Immature natural killer cell (primary cell): Measurements from ENCODE around the gene MBD6. TPM values are rescaled to one million over a fixed set of nuclear protein-coding genes. Genes with fewer than 3 reads are reported as not detected.

ENCODE experiments used
- DNase-seq, 3 donors: peaks; one replicate each; pipeline ENCODE4 v3.0.0; 2022; ENCODE audit warnings: mixed read lengths in 1 of 3
- H3K27ac Mint-ChIP-seq, 6 donors: one replicate each; pipeline ENCODE4 v1.8.0; 2020; ENCODE audit warnings: mixed read lengths in 6 of 6, mild to moderate bottlenecking in 5 of 6, inconsistent platforms in 4 of 6, moderate library complexity in 3 of 6
- H3K27me3 Mint-ChIP-seq, 3 donors: one replicate each; pipeline ENCODE4 v1.8.0; 2020 to 2021; ENCODE audit warnings: low read depth in 3 of 3, mild to moderate bottlenecking in 3 of 3, mixed read lengths in 3 of 3, moderate library complexity in 3 of 3, inconsistent platforms in 1 of 3
- H3K36me3 Mint-ChIP-seq, 3 donors: one replicate each; pipeline ENCODE4 v1.8.0; 2020; ENCODE audit warnings: mixed read lengths in 3 of 3, inconsistent platforms in 2 of 3, mild to moderate bottlenecking in 2 of 3
- H3K4me1 Mint-ChIP-seq, 2 donors: one replicate each; pipeline ENCODE4 v1.8.0; 2020; ENCODE audit warnings: inconsistent platforms in 2 of 2, mild to moderate bottlenecking in 2 of 2, mixed read lengths in 2 of 2, moderate library complexity in 1 of 2
- H3K4me3 Mint-ChIP-seq, 5 donors: one replicate each; pipeline ENCODE4 v1.8.0; 2020; ENCODE audit warnings: mild to moderate bottlenecking in 5 of 5, mixed read lengths in 5 of 5, inconsistent platforms in 3 of 5, moderate library complexity in 3 of 5
- H3K9me3 Mint-ChIP-seq, 6 donors: one replicate each; pipeline ENCODE4 v1.8.0; 2020; ENCODE audit warnings: mild to moderate bottlenecking in 6 of 6, mixed read lengths in 6 of 6, inconsistent platforms in 4 of 6, moderate library complexity in 3 of 6
- polyA plus RNA-seq, 3 donors: library from polyadenylated mRNA; unstranded; fragments of 300-500 nt; fragmentation: Illumina TruSeq; gene quantifications; one replicate each; pipeline ENCODE4 v1.2.3, GENCODE V29; 2021

The MBD6 gene, protein sequence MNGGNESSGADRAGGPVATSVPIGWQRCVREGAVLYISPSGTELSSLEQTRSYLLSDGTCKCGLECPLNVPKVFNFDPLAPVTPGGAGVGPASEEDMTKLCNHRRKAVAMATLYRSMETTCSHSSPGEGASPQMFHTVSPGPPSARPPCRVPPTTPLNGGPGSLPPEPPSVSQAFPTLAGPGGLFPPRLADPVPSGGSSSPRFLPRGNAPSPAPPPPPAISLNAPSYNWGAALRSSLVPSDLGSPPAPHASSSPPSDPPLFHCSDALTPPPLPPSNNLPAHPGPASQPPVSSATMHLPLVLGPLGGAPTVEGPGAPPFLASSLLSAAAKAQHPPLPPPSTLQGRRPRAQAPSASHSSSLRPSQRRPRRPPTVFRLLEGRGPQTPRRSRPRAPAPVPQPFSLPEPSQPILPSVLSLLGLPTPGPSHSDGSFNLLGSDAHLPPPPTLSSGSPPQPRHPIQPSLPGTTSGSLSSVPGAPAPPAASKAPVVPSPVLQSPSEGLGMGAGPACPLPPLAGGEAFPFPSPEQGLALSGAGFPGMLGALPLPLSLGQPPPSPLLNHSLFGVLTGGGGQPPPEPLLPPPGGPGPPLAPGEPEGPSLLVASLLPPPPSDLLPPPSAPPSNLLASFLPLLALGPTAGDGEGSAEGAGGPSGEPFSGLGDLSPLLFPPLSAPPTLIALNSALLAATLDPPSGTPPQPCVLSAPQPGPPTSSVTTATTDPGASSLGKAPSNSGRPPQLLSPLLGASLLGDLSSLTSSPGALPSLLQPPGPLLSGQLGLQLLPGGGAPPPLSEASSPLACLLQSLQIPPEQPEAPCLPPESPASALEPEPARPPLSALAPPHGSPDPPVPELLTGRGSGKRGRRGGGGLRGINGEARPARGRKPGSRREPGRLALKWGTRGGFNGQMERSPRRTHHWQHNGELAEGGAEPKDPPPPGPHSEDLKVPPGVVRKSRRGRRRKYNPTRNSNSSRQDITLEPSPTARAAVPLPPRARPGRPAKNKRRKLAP
- polyA plus RNA-seq: 1 to 10 TPM; 1.8 to 5.5 (median 2.7) TPM

DNA sequence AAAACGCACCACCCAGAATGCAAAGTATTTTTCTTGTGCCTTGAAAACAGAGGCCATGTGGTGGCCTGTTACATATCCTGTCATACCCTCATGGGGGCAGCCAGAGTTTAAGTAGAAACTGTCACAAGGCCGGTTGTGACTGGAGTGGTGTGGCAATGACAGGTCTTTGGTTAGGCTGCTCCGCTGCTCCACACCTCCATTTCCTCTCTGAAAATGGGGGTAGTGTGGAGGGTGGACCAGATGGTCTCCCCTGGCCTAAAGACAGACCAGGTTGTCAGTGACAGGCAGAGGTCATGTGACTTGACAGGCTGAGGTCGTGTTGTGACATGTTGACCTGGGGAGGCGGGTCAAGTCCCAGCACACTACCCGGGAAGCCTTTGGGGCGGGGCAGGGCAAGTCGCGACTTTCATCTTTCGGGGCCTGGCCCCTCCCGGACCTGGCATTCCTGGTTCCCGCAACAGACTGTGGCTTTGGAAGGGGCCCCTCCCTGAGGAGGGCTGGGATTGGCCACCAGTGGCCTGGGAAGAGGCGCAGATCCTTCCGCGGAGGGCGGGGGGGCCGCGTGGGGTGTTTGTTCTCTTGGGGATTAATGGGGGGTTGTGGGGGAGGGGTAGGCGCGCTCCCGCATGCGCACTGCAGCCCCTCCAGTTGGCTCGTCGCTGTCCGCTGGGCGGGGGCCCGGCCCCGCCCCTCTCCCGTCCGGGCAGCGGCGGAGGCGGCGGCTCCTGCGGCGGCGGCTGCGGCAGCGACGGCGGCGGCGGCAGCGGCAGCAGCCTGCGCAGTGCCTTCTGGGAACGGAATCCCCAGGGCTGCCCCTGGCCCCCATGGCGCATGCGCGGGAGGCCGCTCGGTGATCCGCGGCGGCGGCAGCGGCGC, at the start of gene MBD6:
Gene MBD6 (plus strand): TSS at position 814 of the 876 bp plus-strand sequence. CDS start 1,480 bp downstream, outside the sequence.
- H3K9me3 Mint-ChIP-seq: no peaks in the 10 kb centered on the region
- peaks cover 0 to 14% (median 7%) of the 10 kb centered on the region in 3 donors for H3K36me3 Mint-ChIP-seq
- peaks cover 59 to 60% of the 10 kb centered on the region in 2 donors for H3K4me1 Mint-ChIP-seq
- peak; percentile 91 to 94 (median 93) for DNase-seq
- H3K27ac Mint-ChIP-seq: peak within 1 kb of the TSS; percentile 99 to 100 (median 100)
- H3K27me3 Mint-ChIP-seq: peaks cover 36 to 41% (median 38%) of the 10 kb centered on the region in 3 donors
- H3K4me3 Mint-ChIP-seq: peak within 1 kb of the TSS; percentile 97 to 99 (median 98)

DNA sequence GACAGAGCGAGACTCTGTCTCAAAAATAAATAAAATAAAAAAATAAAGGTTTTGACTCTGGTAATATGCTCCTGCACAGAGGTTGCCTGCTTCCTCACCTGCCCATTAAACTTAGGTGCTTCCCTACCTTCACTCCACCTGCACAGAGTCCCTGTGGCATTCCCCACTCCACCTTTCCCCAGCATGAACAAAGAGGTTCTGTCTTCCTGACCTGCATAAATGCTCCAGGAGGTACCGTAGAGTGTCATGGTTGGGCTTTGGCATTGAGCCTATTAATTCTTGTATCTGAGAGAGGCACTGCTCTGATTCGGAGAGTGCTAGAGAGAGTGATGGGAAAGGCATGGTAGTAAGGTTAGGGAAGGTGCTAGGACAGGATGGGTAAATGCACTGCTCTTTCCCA, 49.2 kb upstream of the MBD6 start:
- DNase-seq: no peak
- Mint-ChIP-seq H3K4me3 (peak overlapping the region; percentile 51 to 84 (median 56)), H3K27me3 (peaks cover 40 to 51% (median 48%) of the 10 kb centered on the region in 3 donors), H3K27ac (peak overlapping the region; percentile 76 to 100 (median 92)), H3K36me3 (peaks cover 46 to 56% (median 49%) of the 10 kb centered on the region in 3 donors), H3K4me1 (peaks cover 85 to 86% of the 10 kb centered on the region in 2 donors), H3K9me3 (no peaks in the 10 kb centered on the region)

- H3K36me3 Mint-ChIP-seq: peaks cover 46 to 56% (median 47%) of the 10 kb centered on the region in 3 donors
Measured at GRCh38 chr12:57473886-57474285, 48.7 kb upstream of the MBD6 start.

GRCh38 chr12:57474430-57474829, 48.2 kb upstream of the MBD6 start:
- peaks cover 47 to 58% (median 50%) of the 10 kb centered on the region in 3 donors for H3K27me3 Mint-ChIP-seq
- H3K4me3 Mint-ChIP-seq: peak overlapping the region; percentile 79 to 87 (median 83)
- H3K27ac Mint-ChIP-seq: peak overlapping the region; percentile 87 to 100 (median 92)
- peaks cover 86 to 89% of the 10 kb centered on the region in 2 donors for H3K4me1 Mint-ChIP-seq
- DNase-seq: peak; percentile 57 to 59 (median 59)
- H3K36me3 Mint-ChIP-seq: peaks cover 43 to 52% (median 43%) of the 10 kb centered on the region in 3 donors
- H3K9me3 Mint-ChIP-seq: no peaks in the 10 kb centered on the region

More at GRCh38 chr12:57473886-57474285, 48.7 kb upstream of the MBD6 start:
- peak overlapping the region; percentile 79 to 87 (median 83) for H3K4me3 Mint-ChIP-seq
- DNase-seq: no peak
- H3K27ac Mint-ChIP-seq: peak overlapping the region; percentile 87 to 100 (median 92)
- H3K9me3 Mint-ChIP-seq: no peaks in the 10 kb centered on the region
- peaks cover 86 to 90% of the 10 kb centered on the region in 2 donors for H3K4me1 Mint-ChIP-seq
- peaks cover 44 to 54% (median 51%) of the 10 kb centered on the region in 3 donors for H3K27me3 Mint-ChIP-seq

GRCh38 chr12:57474862-57475261, 47.8 kb upstream of the MBD6 start:
- Mint-ChIP-seq H3K27ac (peak overlapping the region; percentile 87 to 100 (median 92)), H3K4me3 (peak overlapping the region; percentile 79 to 87 (median 83)), H3K9me3 (no peaks in the 10 kb centered on the region), H3K27me3 (peaks cover 50 to 62% (median 51%) of the 10 kb centered on the region in 3 donors), H3K4me1 (peaks cover 86 to 89% of the 10 kb centered on the region in 2 donors), H3K36me3 (peaks cover 43 to 49% (median 43%) of the 10 kb centered on the region in 3 donors)
- no peak for DNase-seq

- peak overlapping the region; percentile 90 to 97 (median 95) for H3K4me3 Mint-ChIP-seq
- no peaks in the 10 kb centered on the region for H3K9me3 Mint-ChIP-seq
- H3K27ac Mint-ChIP-seq: peak overlapping the region; percentile 99 to 100 (median 100)
- H3K4me1 Mint-ChIP-seq: peaks cover 89 to 90% of the 10 kb centered on the region in 2 donors
- no peak for DNase-seq
- H3K36me3 Mint-ChIP-seq: peaks cover 43 to 49% (median 43%) of the 10 kb centered on the region in 3 donors
- H3K27me3 Mint-ChIP-seq: peaks cover 51 to 67% (median 54%) of the 10 kb centered on the region in 3 donors
Measured at GRCh38 chr12:57475271-57476161, 47.1 kb upstream of the MBD6 start.

- H3K27ac Mint-ChIP-seq: peak overlapping the region; percentile 99 to 100 (median 100)
- H3K27me3 Mint-ChIP-seq: peaks cover 47 to 61% (median 56%) of the 10 kb centered on the region in 3 donors
- peak; percentile 76 to 83 (median 81) for DNase-seq
- H3K4me1 Mint-ChIP-seq: peaks cover 91 to 92% of the 10 kb centered on the region in 2 donors
- H3K36me3 Mint-ChIP-seq: peaks cover 43 to 49% (median 43%) of the 10 kb centered on the region in 3 donors
- H3K4me3 Mint-ChIP-seq: peak overlapping the region; percentile 90 to 97 (median 95)
- no peaks in the 10 kb centered on the region for H3K9me3 Mint-ChIP-seq
Measured at GRCh38 chr12:57476162-57476992, 46.2 kb upstream of the MBD6 start.

DNA sequence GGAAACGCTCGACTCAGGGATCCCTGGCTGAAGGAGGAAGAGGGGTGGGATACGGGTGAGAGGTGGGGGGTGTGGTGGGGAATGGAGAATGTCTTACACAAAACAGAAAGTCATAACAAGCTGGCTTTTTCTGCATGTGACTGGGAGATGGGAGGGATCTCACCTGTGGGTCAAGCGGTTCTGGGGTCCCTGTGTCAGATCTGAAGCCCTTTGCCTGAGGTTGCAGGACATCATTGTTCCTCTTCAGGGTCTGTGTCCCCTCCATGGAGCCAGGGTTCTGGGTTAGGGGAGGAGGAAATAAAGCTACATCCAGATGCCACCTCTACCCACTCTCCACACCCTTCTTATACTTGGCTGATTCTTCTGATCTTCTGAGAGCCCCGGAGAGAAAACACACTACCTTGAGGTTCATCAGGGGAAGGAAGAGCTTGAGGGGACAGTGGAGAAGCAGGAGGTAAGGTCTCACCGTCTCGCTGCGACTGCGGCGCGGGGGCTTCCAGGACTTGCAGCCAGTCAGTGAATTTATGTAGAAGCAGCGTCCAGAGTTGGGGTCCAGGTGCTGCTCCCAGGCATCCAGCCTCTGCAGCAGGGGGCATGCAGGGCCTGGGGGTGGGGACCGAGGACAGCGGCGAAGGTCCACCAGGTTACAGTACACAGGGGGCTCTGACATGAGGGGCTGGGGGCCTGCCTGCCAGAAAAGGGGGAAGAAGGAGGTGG, 45.5 kb upstream of the MBD6 start:
- Mint-ChIP-seq H3K9me3 (no peaks in the 10 kb centered on the region), H3K4me1 (peaks cover 90% of the 10 kb centered on the region in 2 donors), H3K4me3 (peak overlapping the region; percentile 90 to 97 (median 95)), H3K27me3 (peaks cover 47 to 58% (median 56%) of the 10 kb centered on the region in 3 donors), H3K27ac (peak overlapping the region; percentile 99 to 100 (median 100)), H3K36me3 (peaks cover 40 to 44% (median 43%) of the 10 kb centered on the region in 3 donors)
- DNase-seq: no peak

- peaks cover 41 to 57% (median 53%) of the 10 kb centered on the region in 3 donors for H3K27me3 Mint-ChIP-seq
- H3K27ac Mint-ChIP-seq: peak overlapping the region; percentile 99 to 100 (median 100)
- peaks cover 32 to 38% (median 36%) of the 10 kb centered on the region in 3 donors for H3K36me3 Mint-ChIP-seq
- no peaks in the 10 kb centered on the region for H3K9me3 Mint-ChIP-seq
- peak overlapping the region; percentile 90 to 97 (median 95) for H3K4me3 Mint-ChIP-seq
- peak; percentile 69 to 77 (median 73) for DNase-seq
- peaks cover 83% of the 10 kb centered on the region in 2 donors for H3K4me1 Mint-ChIP-seq
Measured at GRCh38 chr12:57477710-57478681, 44.6 kb upstream of the MBD6 start.

GRCh38 chr12:57479043-57479375, 43.6 kb upstream of the MBD6 start:
- Mint-ChIP-seq H3K27me3 (peaks cover 39 to 55% (median 51%) of the 10 kb centered on the region in 3 donors), H3K4me3 (peak overlapping the region; percentile 90 to 97 (median 95)), H3K9me3 (no peaks in the 10 kb centered on the region), H3K27ac (peak overlapping the region; percentile 99 to 100 (median 100)), H3K4me1 (peaks cover 79 to 82% of the 10 kb centered on the region in 2 donors), H3K36me3 (peaks cover 27 to 30% (median 28%) of the 10 kb centered on the region in 3 donors)
- DNase-seq: no peak
